AG04450 (cell line): Measurements from ENCODE around the gene ZGPAT. TPM values are rescaled to one million over a fixed set of nuclear protein-coding genes. Genes with fewer than 3 reads are reported as not detected.
"Not testable (repeated sequence)": the region's sequence is repeated elsewhere in the genome, so short reads cannot be mapped to it uniquely, and the experiment has no call there.

ENCODE experiments used
- CTCF ChIA-PET: fragments of 300-600, 350-600 bp; formaldehyde crosslinking; extraction: SDS; loops from one replicate; lab custom pipeline; 2022; ENCODE audit warnings: antibody characterized with exemption, inconsistent platforms; lab: Charles Lee
- POLR2A ChIA-PET: fragments of 350-600 bp; formaldehyde crosslinking; extraction: SDS; loops from one replicate; lab custom pipeline; 2021; ENCODE audit warnings: antibody characterized with exemption, inconsistent platforms; lab: Yijun Ruan, JAX
- DNase-seq: peaks from one replicate; pipeline ENCODE4 v3.0.0-alpha.2; 2011; ENCODE audit warnings: low read depth, low spot score
- H3K27ac ChIP-seq: one replicate; pipeline ENCODE4 v1.5.1; 2012; ENCODE audit warnings: low read depth, low read length, control low read depth
- H3K27me3 ChIP-seq: one replicate; pipeline ENCODE4 v1.6.0; 2012; ENCODE audit warnings: low read length; ENCODE audit not compliant: control insufficient read depth, insufficient read depth
- H3K4me3 ChIP-seq: 2 replicates; pipeline ENCODE4 v1.5.1; 2011; ENCODE audit warnings: mild to moderate bottlenecking, low read depth, low read length, control low read depth
- H3K9me3 ChIP-seq: 2 replicates; pipeline ENCODE4 v1.5.1; 2012; ENCODE audit warnings: low read length; ENCODE audit not compliant: control insufficient read depth, insufficient read depth
- CTCF ChIP-seq: IDR thresholded peaks from 2 replicates; pipeline ENCODE4 v1.5.1; 2011; ENCODE audit warnings: low read depth, low read length, control low read depth, inconsistent platforms
- polyA minus RNA-seq: library from RNA; depleted of rRNA, polyadenylated mRNA; stranded (reverse); fragments of >200 nt; gene quantifications from 2 replicates; pipeline ENCODE4 v1.2.3, GENCODE V29; 2011; rRNA and poly(A)+ RNA removed
- polyA plus RNA-seq: library from polyadenylated mRNA; depleted of rRNA; stranded (reverse); fragments of >200 nt; gene quantifications from 2 replicates; pipeline ENCODE4 v1.2.3, GENCODE V29; 2011; rRNA removed

Gene ZGPAT
- polyA plus RNA-seq (8.7 and 10.6 TPM in 2 replicates), polyA minus RNA-seq (8.0 and 13.3 TPM in 2 replicates)

GRCh38 chr20:63707558-63708300 lies at the start of gene ZGPAT, which contains the start of gene ARFRP1:
TSS of gene ZGPAT (plus strand) at chr20:63708039. CDS start at chr20:63708581, 542 bp downstream.
TSS of gene ARFRP1 (minus strand) at chr20:63707976. CDS start at chr20:63707091, 885 bp downstream.
- POLR2A ChIA-PET, result interaction anchor here (0.5 to 2.3 kb wide), 11 partner anchors 9 to 250 kb away, joined by 3 to 15 read pairs (median 3); partner anchors contain the start of genes LIME1, RTEL1, TPD52L2 and UCKL1
- TF ChIP-seq CTCF, result no peak
- CTCF ChIA-PET, result interaction anchor here (0.5 kb wide), 1 partner anchor 15 kb away, joined by 3 read pairs; no protein-coding TSS in a partner anchor
- DNase-seq, result peak; percentile 16
- H3K27me3 ChIP-seq, result no peaks in the 10 kb centered on the region
- H3K4me3 ChIP-seq, result peak within 1 kb of the TSS; percentile 81
- no peak within 1 kb of the TSS for H3K27ac ChIP-seq
- H3K9me3 ChIP-seq, result peaks cover 3% of the 10 kb centered on the region; the same call in 1 of the 2 replicates

- Histone ChIP-seq H3K27me3 (no peaks in the 10 kb centered on the region), H3K27ac (peak overlapping the region; percentile 81), H3K4me3 (peak overlapping the region; percentile 89), H3K9me3 (no peaks in the 10 kb centered on the region; the same call in 1 of the 2 replicates)
- no peak for TF ChIP-seq CTCF
- DNase-seq, result no peak
- POLR2A ChIA-PET, result interaction anchor here (0.7 to 1.7 kb wide), 7 partner anchors 10 to 206 kb away, joined by 3 to 14 read pairs (median 8); partner anchors contain the start of genes ARFRP1, GMEB2, PPDPF and TPD52L2
- CTCF ChIA-PET, result no interaction called here
Measured at GRCh38 chr20:63658749-63659187, 49.1 kb upstream of the ZGPAT start.

GRCh38 chr20:63659370-63659769 lies 48.5 kb upstream of the ZGPAT start:
- Histone ChIP-seq H3K4me3 (peak overlapping the region; percentile 89), H3K27ac (peak overlapping the region; percentile 81), H3K9me3 (no peaks in the 10 kb centered on the region; the same call in 1 of the 2 replicates), H3K27me3 (no peaks in the 10 kb centered on the region)
- DNase-seq, result no peak
- CTCF ChIA-PET, result no interaction called here
- POLR2A ChIA-PET, result no interaction called here
- no peak for TF ChIP-seq CTCF

GRCh38 chr20:63660174-63660573 lies 47.7 kb upstream of the ZGPAT start:
- H3K27me3 ChIP-seq, DNase-seq, CTCF ChIA-PET, H3K9me3 ChIP-seq, POLR2A ChIA-PET, H3K4me3 ChIP-seq, H3K27ac ChIP-seq: not testable (repeated sequence)

- Histone ChIP-seq H3K27ac (no peak overlapping the region), H3K9me3 (no peaks in the 10 kb centered on the region; the same call in 1 of the 2 replicates), H3K27me3 (no peaks in the 10 kb centered on the region), H3K4me3 (no peak overlapping the region)
- CTCF ChIA-PET, result no interaction called here
- DNase-seq, result no peak
- POLR2A ChIA-PET, result no interaction called here
- no peak for TF ChIP-seq CTCF
Measured at GRCh38 chr20:63660622-63661021, 47.2 kb upstream of the ZGPAT start.
